ENCODE measurements around the gene ATN1. TPM values are rescaled to one million over a fixed set of nuclear protein-coding genes. Genes with fewer than 3 reads are reported as not detected.

The ATN1 gene
- total RNA-seq, 1 donor from 2014 or later: 118 TPM

GRCh38 chr12:6936194-6936635 is 8.5 kb downstream of the ATN1 start:
- Mint-ChIP-seq H3K27me3 (ENCODE audit: low read depth) (peaks cover 10% of the 10 kb centered on the region), H3K27ac (ENCODE audit: unreplicated experiment) (no peak overlapping the region), H3K36me3 (ENCODE audit: low read depth) (peaks cover 19% of the 10 kb centered on the region), H3K9me3 (no peaks in the 10 kb centered on the region), H3K4me3 (peak overlapping the region; percentile 81), H3K4me1 (peaks cover 32% of the 10 kb centered on the region)
- no peak for DNase-seq (ENCODE audit: low read depth, low spot score)
- no peak for TF ChIP-seq CTCF (conservative IDR thresholded peaks at IDR 0.05)

- peak overlapping the region; percentile 81 for H3K4me3 Mint-ChIP-seq
- H3K27me3 Mint-ChIP-seq (ENCODE audit: low read depth): peaks cover 12% of the 10 kb centered on the region
- peaks cover 19% of the 10 kb centered on the region for H3K36me3 Mint-ChIP-seq (ENCODE audit: low read depth)
- H3K4me1 Mint-ChIP-seq: peaks cover 32% of the 10 kb centered on the region
- no peak for DNase-seq (ENCODE audit: low read depth, low spot score)
- no peaks in the 10 kb centered on the region for H3K9me3 Mint-ChIP-seq
- no peak overlapping the region for H3K27ac Mint-ChIP-seq (ENCODE audit: unreplicated experiment)
- TF ChIP-seq CTCF (conservative IDR thresholded peaks at IDR 0.05): no peak
Observed at GRCh38 chr12:6936636-6937480, 9.1 kb downstream of the ATN1 start.

- Mint-ChIP-seq H3K4me1 (peaks cover 31% of the 10 kb centered on the region), H3K36me3 (ENCODE audit: low read depth) (peaks cover 19% of the 10 kb centered on the region), H3K27ac (ENCODE audit: unreplicated experiment) (peak overlapping the region; percentile 96), H3K27me3 (ENCODE audit: low read depth) (peaks cover 15% of the 10 kb centered on the region), H3K9me3 (no peaks in the 10 kb centered on the region), H3K4me3 (peak overlapping the region; percentile 87)
- TF ChIP-seq CTCF (conservative IDR thresholded peaks at IDR 0.05): peak; percentile 98
- peak; percentile 87 for DNase-seq (ENCODE audit: low read depth, low spot score)
Observed at GRCh38 chr12:6937481-6938352, 10.0 kb downstream of the ATN1 start.

GRCh38 chr12:6938353-6939190 is 10.8 kb downstream of the ATN1 start:
- Mint-ChIP-seq H3K9me3 (no peaks in the 10 kb centered on the region), H3K4me3 (peak overlapping the region; percentile 87), H3K27ac (ENCODE audit: unreplicated experiment) (peak overlapping the region; percentile 96), H3K4me1 (peaks cover 37% of the 10 kb centered on the region), H3K36me3 (ENCODE audit: low read depth) (peaks cover 19% of the 10 kb centered on the region), H3K27me3 (ENCODE audit: low read depth) (peaks cover 18% of the 10 kb centered on the region)
- DNase-seq (ENCODE audit: low read depth, low spot score): no peak
- no peak for TF ChIP-seq CTCF (conservative IDR thresholded peaks at IDR 0.05)

GRCh38 chr12:6939191-6939540 is 11.4 kb downstream of the ATN1 start:
- H3K27me3 Mint-ChIP-seq (ENCODE audit: low read depth): peaks cover 23% of the 10 kb centered on the region
- H3K27ac Mint-ChIP-seq (ENCODE audit: unreplicated experiment): peak overlapping the region; percentile 91
- H3K4me1 Mint-ChIP-seq: peaks cover 41% of the 10 kb centered on the region
- no peak for DNase-seq (ENCODE audit: low read depth, low spot score)
- H3K36me3 Mint-ChIP-seq (ENCODE audit: low read depth): peaks cover 15% of the 10 kb centered on the region
- no peaks in the 10 kb centered on the region for H3K9me3 Mint-ChIP-seq
- TF ChIP-seq CTCF (conservative IDR thresholded peaks at IDR 0.05): no peak
- peak overlapping the region; percentile 80 for H3K4me3 Mint-ChIP-seq
